WTC11 (cell line): ENCODE results near the gene TGFBR2. TPM values are rescaled to one million over a fixed set of nuclear protein-coding genes. Genes with fewer than 3 reads are reported as not detected.

ENCODE experiments used
- ATAC-seq: fragments of 200-7000 bp; cut with Tn5 transposase; 2 replicates; pipeline ENCODE4 v1.10.0; 2021; ENCODE audit warnings: mild to moderate bottlenecking, moderate library complexity
- CTCF ChIA-PET: fragments of 300-600 bp; sonication (Branson Sonifier 250); formaldehyde crosslinking; loops from one replicate; lab custom pipeline; 2021; ENCODE audit warnings: antibody characterized with exemption; lab: Charles Lee
- POLR2A ChIA-PET: fragments of 350-600 bp; sonication (Branson Sonifier 250); formaldehyde crosslinking; loops from one replicate; lab custom pipeline; 2021; ENCODE audit warnings: antibody characterized with exemption; lab: Charles Lee
- DNase-seq: peaks from one replicate; pipeline ENCODE4 v3.0.0; 2021; ENCODE audit warnings: low spot score
- H3K27ac Mint-ChIP-seq: 2 replicates; pipeline ENCODE4 v1.8.0; 2021; ENCODE audit warnings: mixed read lengths
- H3K27me3 Mint-ChIP-seq: 2 replicates; pipeline ENCODE4 v1.8.0; 2021; ENCODE audit warnings: low read depth, mild to moderate bottlenecking, moderate library complexity, mixed read lengths
- H3K36me3 Mint-ChIP-seq: 2 replicates; pipeline ENCODE4 v1.8.0; 2021; ENCODE audit warnings: mixed read lengths
- H3K4me1 Mint-ChIP-seq: 2 replicates; pipeline ENCODE4 v1.8.0; 2022; ENCODE audit warnings: mixed read lengths
- H3K4me3 Mint-ChIP-seq: 2 replicates; pipeline ENCODE4 v1.8.0; 2021; ENCODE audit warnings: mild to moderate bottlenecking, moderate library complexity, mixed read lengths
- H3K9me3 Mint-ChIP-seq: 2 replicates; pipeline ENCODE4 v1.8.0; 2021; ENCODE audit warnings: mixed read lengths
- AFF4 ChIP-seq: sonication (generic); formaldehyde crosslinking; IDR thresholded peaks from 2 replicates; pipeline ENCODE4 v1.8.1; 2023; ENCODE audit warnings: mild to moderate bottlenecking, missing genetic modification reagents, borderline replicate concordance
- ATF6 ChIP-seq: sonication (generic); formaldehyde crosslinking; IDR thresholded peaks from 2 replicates; pipeline ENCODE4 v1.8.1; 2023; ENCODE audit warnings: mild to moderate bottlenecking, missing genetic modification reagents
- CDX4 ChIP-seq: fragments of 250-450 bp; sonication (Bioruptor Pico); IDR thresholded peaks from 2 replicates; pipeline ENCODE4 v1.9.0; 2021; ENCODE audit warnings: moderate library complexity, mild to moderate bottlenecking, inconsistent platforms, borderline replicate concordance
- CREM ChIP-seq: sonication (generic); formaldehyde crosslinking; IDR thresholded peaks from 2 replicates; pipeline ENCODE4 v1.8.1; 2022; ENCODE audit warnings: mild to moderate bottlenecking, missing genetic modification reagents, moderate library complexity
- CTCF ChIP-seq: fragments of 200-600 bp; IDR thresholded peaks from 2 replicates; pipeline ENCODE4 v1.8.0; 2022; ENCODE audit warnings: antibody characterized with exemption
- E2F1 ChIP-seq: sonication (generic); formaldehyde crosslinking; IDR thresholded peaks from 2 replicates; pipeline ENCODE4 v1.8.0; 2022; ENCODE audit warnings: mild to moderate bottlenecking, missing genetic modification reagents
- ELF4 ChIP-seq: sonication (generic); formaldehyde crosslinking; IDR thresholded peaks from 2 replicates; pipeline ENCODE4 v1.8.1; 2022; ENCODE audit warnings: low read depth, mild to moderate bottlenecking, moderate library complexity, missing genetic modification reagents
- ESRRA ChIP-seq: sonication (generic); formaldehyde crosslinking; IDR thresholded peaks from 2 replicates; pipeline ENCODE4 v1.8.1; 2022; ENCODE audit warnings: mild to moderate bottlenecking, missing genetic modification reagents, borderline replicate concordance
- IRF2 ChIP-seq: sonication (generic); formaldehyde crosslinking; IDR thresholded peaks from 2 replicates; pipeline ENCODE4 v1.8.0; 2022; ENCODE audit warnings: low read depth, missing genetic modification reagents, borderline replicate concordance
- MLX ChIP-seq: sonication (generic); formaldehyde crosslinking; IDR thresholded peaks from 2 replicates; pipeline ENCODE4 v1.8.1; 2023; ENCODE audit warnings: mild to moderate bottlenecking, missing genetic modification reagents, moderate library complexity
- SMAD3 ChIP-seq: sonication (generic); formaldehyde crosslinking; IDR thresholded peaks from 2 replicates; pipeline ENCODE4 v1.8.0; 2022; ENCODE audit warnings: missing genetic modification reagents, mild to moderate bottlenecking, borderline replicate concordance
- SMAD4 ChIP-seq: sonication (generic); formaldehyde crosslinking; IDR thresholded peaks from 2 replicates; pipeline ENCODE4 v1.8.0; 2022; ENCODE audit warnings: mild to moderate bottlenecking, missing genetic modification reagents
- SOX15 ChIP-seq: fragments of 250-450 bp; sonication (Bioruptor Pico); IDR thresholded peaks from 2 replicates; pipeline ENCODE4 v1.9.0; 2021; ENCODE audit warnings: mild to moderate bottlenecking
- SP1 ChIP-seq: sonication (generic); formaldehyde crosslinking; conservative IDR thresholded peaks from 2 replicates; pipeline ENCODE4 v1.8.1; 2022; ENCODE audit warnings: missing genetic modification reagents
- STAT6 ChIP-seq: sonication (generic); formaldehyde crosslinking; conservative IDR thresholded peaks from 2 replicates; pipeline ENCODE4 v1.8.1; 2023; ENCODE audit warnings: mild to moderate bottlenecking, low read depth, missing genetic modification reagents, moderate library complexity
- USF2 ChIP-seq: sonication (generic); formaldehyde crosslinking; IDR thresholded peaks from 2 replicates; pipeline ENCODE4 v1.8.1; 2023; ENCODE audit warnings: mild to moderate bottlenecking, missing genetic modification reagents, moderate library complexity
- ZBTB21 ChIP-seq: sonication (generic); formaldehyde crosslinking; IDR thresholded peaks from 2 replicates; pipeline ENCODE4 v1.8.1; 2023; ENCODE audit warnings: mild to moderate bottlenecking, missing genetic modification reagents, borderline replicate concordance
- ZBTB43 ChIP-seq: sonication (generic); formaldehyde crosslinking; IDR thresholded peaks from 2 replicates; pipeline ENCODE4 v1.8.1; 2023; ENCODE audit warnings: mild to moderate bottlenecking, missing genetic modification reagents
- ZNF416 ChIP-seq: fragments of 250-450 bp; sonication (Bioruptor Pico); IDR thresholded peaks from 2 replicates; pipeline ENCODE4 v1.9.0; 2021; ENCODE audit warnings: mild to moderate bottlenecking, inconsistent platforms
- total RNA-seq: library from RNA; stranded (reverse); gene quantifications from 3 replicates; pipeline ENCODE4 v1.2.3, GENCODE V29; 2021

TGFBR2 gene
- total RNA-seq, 1 experiment from 2014 or later: 9.6 TPM

- H3K4me1 Mint-ChIP-seq: peaks cover 33% of the 10 kb centered on the region
- POLR2A ChIA-PET: no interaction called here
- ATAC-seq (no peak), DNase-seq (no peak)
- no peaks in the 10 kb centered on the region for H3K9me3 Mint-ChIP-seq
- CTCF ChIA-PET: interaction anchor here (0.6 kb wide), 1 partner anchor 23 kb away, joined by 4 read pairs; no protein-coding TSS in a partner anchor
- peaks cover 57% of the 10 kb centered on the region for H3K36me3 Mint-ChIP-seq
- H3K4me3 Mint-ChIP-seq: no peak overlapping the region
- TF ChIP-seq MLX (CRISPR knock-in tag) (no peak), CTCF (no peak), ELF4 (CRISPR knock-in tag) (no peak), SMAD4 (CRISPR knock-in tag) (no peak), SP1 (CRISPR knock-in tag) (no peak), AFF4 (CRISPR knock-in tag) (no peak), ATF6 (CRISPR knock-in tag) (no peak), CREM (CRISPR knock-in tag) (no peak), USF2 (no peak), ZNF416 (CRISPR knock-in tag) (no peak), SOX15 (CRISPR knock-in tag) (no peak), SMAD3 (no peak)
- no peaks in the 10 kb centered on the region for H3K27me3 Mint-ChIP-seq
- no peak overlapping the region for H3K27ac Mint-ChIP-seq
These were observed 48.9 kb downstream of the TGFBR2 start for GRCh38 chr3:30655187-30655812.

- ChIA-PET POLR2A (no interaction called here), CTCF (no interaction called here)
- ATAC-seq: no peak
- Mint-ChIP-seq H3K36me3 (peaks cover 44% of the 10 kb centered on the region), H3K4me1 (peaks cover 46% of the 10 kb centered on the region), H3K9me3 (no peaks in the 10 kb centered on the region), H3K27ac (no peak overlapping the region), H3K4me3 (no peak overlapping the region), H3K27me3 (no peaks in the 10 kb centered on the region)
- no peak for DNase-seq
- TF ChIP-seq ESRRA (CRISPR knock-in tag) (no peak), E2F1 (CRISPR knock-in tag) (no peak), IRF2 (CRISPR knock-in tag) (no peak), ZBTB21 (CRISPR knock-in tag) (no peak), CDX4 (no peak), ZBTB43 (CRISPR knock-in tag) (no peak), SP1 (CRISPR knock-in tag) (no peak), STAT6 (CRISPR knock-in tag) (no peak)
These were observed 50.3 kb downstream of the TGFBR2 start for GRCh38 chr3:30656624-30657141.
